T47D (cell line): ENCODE measurements around the gene SHF.

Source experiments
- DNase-seq, 2 experiments: peaks; one replicate each; pipeline versions ENCODE4 v3.0.0 to v3.0.0-alpha.2; 2011 to 2012; ENCODE audit warnings: low read depth in 1 of 2, low spot score in 1 of 2
- JUND ChIP-seq: IDR thresholded peaks from 2 replicates; pipeline ENCODE4 v1.6.1; 2012; ENCODE audit warnings: low read depth
- in situ Hi-C: cut with HindIII; loops from 2 replicates; pipeline ENCODE4 v1.10.0; 2016; ENCODE audit warnings: low sequenced_read_pairs, low pct_unique_long_range_greater_than_20kb

The SHF gene

DNA sequence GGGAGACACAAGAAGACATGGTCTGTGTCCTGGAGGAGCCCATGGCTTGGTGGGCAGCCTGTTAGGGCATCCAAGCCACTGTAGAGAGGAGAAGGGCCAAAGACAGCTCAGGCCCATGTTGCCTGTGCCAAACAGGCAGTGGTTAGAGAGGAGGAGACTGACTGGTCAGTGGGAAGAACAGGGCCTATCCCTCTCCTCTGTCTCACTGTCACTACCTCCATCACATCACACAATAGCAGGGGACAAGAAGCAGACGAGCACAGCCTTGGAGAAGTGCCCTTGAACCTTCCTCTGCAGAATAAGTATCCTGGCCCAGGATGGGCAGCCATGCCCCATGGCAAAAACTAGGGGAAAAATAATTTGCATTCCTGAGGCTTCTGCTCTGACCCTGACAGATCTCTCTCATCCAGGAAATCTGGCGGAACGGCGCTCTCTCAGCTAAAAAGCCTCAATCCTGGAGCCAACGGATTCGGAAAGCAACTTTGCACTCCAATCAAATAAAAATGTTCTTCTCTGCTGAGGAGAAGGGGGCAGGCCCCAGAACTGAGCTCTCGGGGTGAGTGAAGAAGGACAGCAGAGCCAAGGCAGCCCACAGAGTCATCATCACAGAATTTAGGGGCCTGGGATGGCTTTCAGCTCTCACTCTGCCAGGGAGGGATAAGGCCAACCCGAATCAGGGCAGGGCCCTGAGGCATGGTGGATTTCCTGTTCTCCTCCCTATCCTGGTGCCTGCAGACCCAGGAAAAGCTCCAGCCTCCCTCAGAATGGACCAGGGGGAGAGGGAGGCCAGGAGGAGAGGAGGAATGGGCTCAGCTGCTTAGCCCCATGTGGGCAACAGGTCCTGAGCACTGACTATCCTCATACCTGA lies 1.6 kb downstream of the SHF start:
- in situ Hi-C loops: no loop called here
- DNase-seq: no peak
- no peak for TF ChIP-seq JUND

DNA sequence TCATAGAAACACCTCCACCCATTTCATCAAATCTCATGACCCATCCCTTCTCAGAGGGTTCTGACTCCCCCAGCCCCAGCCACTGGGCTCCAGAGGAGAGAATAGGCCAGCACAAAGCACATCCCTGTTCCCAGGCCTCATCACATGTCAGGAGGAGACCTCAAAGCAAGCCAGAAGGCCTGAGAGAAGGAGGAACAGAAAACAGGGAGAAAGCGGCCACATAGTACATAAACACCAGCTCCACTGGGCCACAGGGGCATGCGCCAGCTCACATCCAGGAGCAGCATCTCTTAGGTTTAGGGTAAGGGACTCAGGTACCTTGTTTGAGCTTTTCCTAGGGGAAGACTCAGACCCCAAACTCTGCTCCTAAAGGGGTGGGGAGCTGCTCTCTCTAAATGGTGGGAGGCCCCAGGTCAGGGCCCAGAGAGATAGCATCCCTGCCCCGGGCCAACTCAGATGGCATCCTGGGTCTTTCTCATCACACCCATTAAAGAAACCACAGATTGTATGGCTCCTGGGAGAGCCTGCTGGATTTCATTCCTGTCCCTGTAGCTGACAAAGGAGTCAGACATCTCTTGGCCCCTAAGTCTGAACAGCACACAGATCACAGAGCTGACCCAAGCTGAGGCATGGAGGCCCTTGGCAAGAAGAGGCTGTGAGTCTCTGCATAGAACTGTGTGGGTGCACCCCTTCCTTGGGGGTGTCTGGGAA lies 2.5 kb downstream of the SHF start:
- no peak for TF ChIP-seq JUND
- in situ Hi-C loops: no loop called here
- no peak for DNase-seq

DNA sequence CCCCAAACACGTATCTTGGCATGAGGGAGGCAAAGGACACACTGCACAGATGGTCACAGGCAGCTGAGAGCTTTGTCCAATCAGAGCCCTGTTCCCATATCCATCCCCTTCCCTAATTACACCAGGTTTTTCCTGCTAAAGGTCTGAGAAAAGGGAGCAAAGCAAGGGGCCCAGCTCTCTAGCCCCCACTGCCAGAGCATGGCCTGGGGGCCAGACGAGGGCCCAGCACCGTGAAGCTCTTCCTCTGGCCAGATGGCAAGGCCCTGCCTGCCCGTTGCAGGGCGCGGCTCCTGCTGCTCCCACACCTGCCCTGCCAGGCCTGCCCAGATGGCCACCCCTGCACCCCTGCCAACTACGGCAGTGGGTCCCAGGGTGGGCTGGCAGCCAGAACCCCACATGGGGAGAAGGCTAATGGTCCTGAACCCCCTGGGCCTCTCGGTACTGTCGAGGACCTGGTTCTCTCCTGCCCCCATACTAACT lies 3.2 kb downstream of the SHF start:
- in situ Hi-C loops: no loop called here
- no peak for DNase-seq

DNA sequence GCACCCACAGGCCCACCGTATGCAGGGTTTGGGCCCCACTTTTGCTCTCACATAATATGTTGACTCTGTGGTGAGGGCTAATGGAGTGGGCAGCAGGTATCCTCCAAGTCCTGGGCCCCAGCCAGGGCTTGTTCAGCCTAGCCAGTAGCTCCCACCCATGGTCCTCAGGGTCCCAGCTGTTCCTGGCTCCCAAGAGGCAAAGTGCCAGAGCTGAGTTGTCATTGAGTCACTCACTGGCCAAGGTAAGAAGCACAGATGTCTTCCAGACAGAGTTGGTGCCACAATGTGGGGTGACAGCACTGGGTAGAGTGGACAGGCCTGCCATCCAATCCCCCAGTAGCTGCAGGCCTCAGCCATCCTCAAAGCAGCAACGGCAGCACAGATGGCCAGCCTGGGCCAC lies 4.3 kb downstream of the SHF start:
- TF ChIP-seq JUND: no peak
- no peak for DNase-seq
- in situ Hi-C loops: no loop called here

More for the DNA sequence above, 3.2 kb downstream of the SHF start:
- no peak for TF ChIP-seq JUND

DNA sequence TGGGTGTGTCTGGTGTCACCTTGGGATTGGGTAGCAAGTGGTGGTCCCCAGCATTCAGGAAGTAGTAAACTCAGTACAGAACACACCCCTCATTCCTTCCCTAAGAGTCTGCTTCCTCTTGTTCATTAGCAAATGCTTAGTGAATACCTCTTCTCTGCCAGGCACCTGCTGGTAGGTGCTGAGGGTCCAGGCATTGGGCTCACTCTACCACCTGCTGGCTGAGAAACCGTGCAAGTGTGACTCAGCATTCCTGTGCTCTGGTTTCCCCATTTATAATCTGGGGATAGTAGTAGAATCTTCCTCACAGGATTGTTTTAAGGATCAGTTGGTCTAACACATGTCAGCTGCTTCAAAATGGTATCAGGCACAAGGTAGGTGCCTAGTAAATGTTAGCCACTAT lies 4.8 kb downstream of the SHF start:
- TF ChIP-seq JUND: no peak
- in situ Hi-C loops: no loop called here
- no peak for DNase-seq

DNA sequence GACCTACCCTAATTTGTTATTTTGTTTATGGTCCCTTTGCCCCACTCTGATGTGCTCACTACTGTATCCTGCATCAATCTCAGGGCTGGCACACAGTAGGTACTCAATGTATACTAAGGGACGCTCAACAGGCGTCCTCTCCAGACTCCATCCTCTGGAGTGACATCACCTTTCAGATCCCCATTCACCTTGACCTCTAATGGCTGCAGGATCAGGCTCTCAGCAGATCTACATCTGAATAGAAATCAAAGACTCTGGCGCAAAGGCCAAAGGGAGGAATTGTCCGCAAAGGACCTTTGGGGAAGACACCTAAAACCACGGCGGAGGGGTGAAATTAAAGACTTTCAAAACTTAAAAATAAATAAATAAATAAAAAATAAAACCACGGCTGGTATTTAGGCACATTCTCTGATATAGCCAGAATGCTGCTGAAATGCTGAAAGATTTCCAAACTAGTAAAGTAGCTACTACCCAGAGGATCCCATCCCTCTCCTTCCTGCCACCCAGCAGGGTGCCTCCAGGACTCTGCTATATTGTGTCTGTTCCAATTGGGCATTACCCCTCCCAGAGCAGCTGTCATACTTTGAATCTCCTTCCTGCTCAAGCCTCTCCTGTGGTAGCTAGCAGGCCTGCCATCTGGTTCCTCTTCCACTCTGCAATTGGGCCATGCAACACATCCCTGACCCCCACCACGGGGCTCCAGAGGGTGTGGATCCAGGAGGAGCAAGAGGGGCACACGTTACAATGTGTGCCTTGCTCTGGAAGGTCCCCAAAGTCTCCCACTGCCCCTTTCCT lies 6.1 kb downstream of the SHF start:
- TF ChIP-seq JUND: no peak
- in situ Hi-C loops: no loop called here
- no peak for DNase-seq

DNA sequence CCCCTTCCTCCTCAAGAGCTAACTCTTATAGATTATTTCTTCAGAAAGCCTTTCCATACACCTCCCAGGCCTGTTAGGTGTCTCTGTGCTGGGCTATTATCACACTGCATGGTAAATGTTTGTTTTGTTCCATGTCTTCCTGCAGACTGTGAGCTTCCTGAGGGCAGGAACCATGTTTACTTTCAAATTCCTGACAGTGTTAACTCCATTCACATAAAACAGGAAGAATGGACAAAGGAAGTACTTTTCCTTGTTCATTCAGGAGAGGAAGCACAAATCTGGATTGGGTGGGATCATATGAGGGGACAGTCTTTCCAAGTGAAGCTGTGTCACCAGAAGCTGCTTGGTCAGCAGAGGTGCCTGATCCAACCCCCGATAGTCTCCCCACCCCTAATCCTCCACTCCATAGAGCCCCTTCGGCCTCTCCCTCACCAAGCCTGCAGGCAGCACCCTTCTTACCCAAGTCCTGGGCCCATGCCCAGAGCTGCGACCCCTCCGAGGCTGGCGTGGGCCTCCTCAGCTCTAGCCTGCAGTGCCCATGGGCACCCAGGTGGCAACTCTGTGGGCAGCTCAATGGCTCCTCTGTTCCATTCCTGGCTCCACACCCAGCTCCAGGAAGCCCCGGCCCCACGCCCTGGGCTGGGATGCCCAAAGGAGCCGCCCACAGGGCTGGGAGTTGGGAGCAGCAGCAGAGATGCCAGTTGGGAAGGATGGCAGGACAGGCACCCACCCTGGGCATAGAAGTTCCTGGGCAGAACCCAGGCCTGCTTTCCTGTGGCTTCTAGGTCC lies 6.9 kb downstream of the SHF start:
- in situ Hi-C loops: no loop called here
- no peak for DNase-seq
- TF ChIP-seq JUND: no peak

DNA sequence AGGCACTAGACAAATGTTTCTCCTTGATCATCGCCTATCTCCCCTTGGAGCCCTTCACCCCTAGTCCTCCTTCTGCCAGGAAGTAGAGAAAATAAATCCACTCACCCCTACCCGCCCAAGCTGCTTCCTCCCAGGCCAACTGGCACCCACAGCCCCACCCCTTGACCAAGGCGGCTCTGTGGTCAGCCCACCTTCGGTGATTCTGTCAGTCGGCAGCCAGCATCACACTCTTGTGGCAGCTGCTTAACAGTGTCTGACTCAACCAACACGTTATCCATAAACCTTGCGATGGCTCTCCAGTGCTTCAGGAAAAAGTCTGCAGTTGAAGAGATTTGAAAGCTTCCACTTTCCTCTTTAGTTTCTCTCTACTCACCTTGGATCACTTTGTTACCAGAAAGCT lies 7.6 kb downstream of the SHF start:
- in situ Hi-C loops: no loop called here
- DNase-seq: no peak
- no peak for TF ChIP-seq JUND

DNA sequence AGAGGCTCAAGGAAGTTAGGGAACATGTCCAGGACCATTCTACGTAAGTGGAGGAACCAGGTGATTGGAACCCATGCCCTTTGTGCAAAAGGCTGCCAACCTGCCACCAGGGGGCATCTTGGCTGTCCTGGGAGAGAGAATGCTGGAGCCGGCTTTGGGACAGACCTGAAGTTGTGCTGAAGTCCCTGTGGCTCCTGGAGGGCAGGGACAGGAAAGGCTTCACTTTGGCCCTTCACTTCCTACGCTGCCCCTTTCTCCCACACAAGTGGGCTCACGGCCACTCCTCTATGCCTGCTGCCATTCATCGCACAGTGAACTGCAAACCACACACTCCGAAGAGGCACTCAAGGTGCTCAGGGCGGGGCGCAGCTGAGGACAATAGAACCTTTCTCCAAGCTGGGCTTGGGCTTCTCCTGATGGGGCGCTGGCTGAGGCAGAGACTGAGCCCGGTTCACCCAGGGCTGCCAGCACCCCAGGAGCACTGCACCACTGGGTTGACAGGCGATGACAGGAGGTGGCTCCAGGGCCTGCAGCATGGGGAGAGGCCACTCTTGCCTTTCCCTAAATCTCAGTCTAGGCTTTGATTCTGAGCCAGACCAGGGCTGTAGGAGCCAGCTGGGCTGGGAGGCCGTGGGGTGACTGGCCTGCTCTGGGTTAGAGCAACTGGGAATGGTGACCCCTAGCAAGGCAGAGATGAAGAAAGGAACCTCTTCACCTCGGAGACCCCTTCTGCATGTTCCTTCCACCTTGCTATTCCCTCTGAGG lies 8.4 kb downstream of the SHF start:
- in situ Hi-C loops: no loop called here
- peak in 1 of 2 experiments; percentile 44 for DNase-seq
- no peak for TF ChIP-seq JUND

DNA sequence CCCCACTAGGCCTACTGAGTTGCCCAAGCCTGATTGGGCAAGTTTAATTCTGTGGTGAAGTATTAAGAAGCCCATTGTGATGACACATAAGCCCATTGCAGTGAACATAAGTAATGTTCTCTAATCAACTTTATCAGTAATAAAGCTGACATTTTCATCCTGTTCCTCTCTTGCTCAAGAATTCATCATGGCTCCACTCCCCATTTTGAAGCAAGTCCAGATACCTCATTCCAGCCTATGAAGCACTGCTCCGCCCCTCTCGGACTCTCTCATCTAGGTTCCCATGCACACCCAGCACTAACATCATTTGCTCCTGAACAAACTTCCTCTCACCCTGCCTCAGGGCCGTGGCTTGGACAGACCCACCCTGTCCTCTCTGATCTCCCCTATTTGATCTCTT lies 10.5 kb downstream of the SHF start:
- TF ChIP-seq JUND: no peak
- no peak for DNase-seq
- in situ Hi-C loops: no loop called here

DNA sequence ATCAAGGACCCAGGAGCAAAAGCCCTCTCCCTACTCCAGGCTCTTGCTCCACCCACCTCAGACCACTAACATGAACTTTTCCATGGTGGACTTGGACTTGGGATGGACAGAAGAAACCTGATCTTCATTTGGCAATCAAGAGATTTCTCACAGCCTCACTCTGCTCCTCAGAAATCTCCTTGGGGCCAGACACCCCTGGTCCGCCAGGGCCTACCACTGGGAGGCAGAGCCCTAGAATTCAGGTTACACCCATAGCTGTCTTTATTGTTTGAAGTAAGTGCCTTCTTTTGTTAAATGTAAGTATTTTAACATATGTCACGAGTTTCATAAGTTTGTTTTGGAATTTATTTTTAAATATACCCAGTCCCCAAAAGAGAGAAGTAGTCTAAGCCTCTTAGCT lies 13.2 kb downstream of the SHF start:
- no peak for DNase-seq
- in situ Hi-C loops: no loop called here
- TF ChIP-seq JUND: no peak
